ENCODE data around the gene KIF2A. TPM values are rescaled to one million over a fixed set of nuclear protein-coding genes. Genes with fewer than 3 reads are reported as not detected.

KIF2A gene
- total and polyA plus RNA-seq, 9 of the 15 experiments (the other 6 are each of a cell fraction or from before 2014, with no cell fraction given), result 42.6 to 126 (median 77.6) TPM

DNA sequence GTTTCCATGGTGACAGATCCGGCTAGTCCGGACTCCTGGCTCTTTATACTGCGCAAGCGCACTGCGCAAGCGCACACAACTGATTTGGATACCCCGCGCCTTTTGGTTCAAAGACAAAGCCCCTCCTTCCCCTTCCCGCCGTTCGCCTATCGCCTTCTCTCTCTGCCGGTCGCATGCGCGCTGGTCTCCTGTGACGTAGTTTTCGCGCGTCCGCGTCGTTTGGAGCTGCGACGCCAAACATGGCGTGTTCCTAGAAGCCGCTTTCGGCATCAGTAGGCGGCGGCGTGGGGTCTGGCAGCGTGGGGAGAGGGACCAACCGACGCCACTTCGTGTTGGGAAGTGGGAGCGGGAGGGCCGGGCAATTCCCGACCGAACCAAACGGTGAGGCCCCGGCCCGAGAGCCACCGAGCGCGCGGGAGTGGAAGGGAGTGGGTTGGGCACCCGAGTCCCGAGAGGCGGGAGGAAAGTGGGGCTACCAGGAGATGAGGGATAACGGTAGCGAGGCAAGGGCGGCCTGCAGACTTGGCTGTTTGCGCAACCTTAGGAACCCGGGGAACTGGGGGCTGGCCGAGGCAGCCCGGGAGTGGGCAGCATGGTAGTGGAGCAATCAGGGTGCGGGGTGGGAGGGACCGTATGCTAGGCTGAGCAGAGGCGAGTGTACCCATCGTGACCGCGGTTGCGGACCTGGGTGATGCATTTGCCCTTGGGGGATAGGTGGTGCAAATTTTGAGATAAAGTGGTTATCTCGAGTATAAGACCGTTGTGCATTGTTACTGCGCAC is 106.7 kb downstream of the KIF2A start, which contains the start of gene IPO11 (continued):
- TF ChIP-seq, protein P1, sequence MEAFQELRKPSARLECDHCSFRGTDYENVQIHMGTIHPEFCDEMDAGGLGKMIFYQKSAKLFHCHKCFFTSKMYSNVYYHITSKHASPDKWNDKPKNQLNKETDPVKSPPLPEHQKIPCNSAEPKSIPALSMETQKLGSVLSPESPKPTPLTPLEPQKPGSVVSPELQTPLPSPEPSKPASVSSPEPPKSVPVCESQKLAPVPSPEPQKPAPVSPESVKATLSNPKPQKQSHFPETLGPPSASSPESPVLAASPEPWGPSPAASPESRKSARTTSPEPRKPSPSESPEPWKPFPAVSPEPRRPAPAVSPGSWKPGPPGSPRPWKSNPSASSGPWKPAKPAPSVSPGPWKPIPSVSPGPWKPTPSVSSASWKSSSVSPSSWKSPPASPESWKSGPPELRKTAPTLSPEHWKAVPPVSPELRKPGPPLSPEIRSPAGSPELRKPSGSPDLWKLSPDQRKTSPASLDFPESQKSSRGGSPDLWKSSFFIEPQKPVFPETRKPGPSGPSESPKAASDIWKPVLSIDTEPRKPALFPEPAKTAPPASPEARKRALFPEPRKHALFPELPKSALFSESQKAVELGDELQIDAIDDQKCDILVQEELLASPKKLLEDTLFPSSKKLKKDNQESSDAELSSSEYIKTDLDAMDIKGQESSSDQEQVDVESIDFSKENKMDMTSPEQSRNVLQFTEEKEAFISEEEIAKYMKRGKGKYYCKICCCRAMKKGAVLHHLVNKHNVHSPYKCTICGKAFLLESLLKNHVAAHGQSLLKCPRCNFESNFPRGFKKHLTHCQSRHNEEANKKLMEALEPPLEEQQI (IDR thresholded peaks at IDR 0.05), result peak; percentile 96
- TF ChIP-seq ZNF785 (CRISPR knock-in tag; IDR thresholded peaks at IDR 0.05) (no peak), ZNF75A (CRISPR knock-in tag; IDR thresholded peaks at IDR 0.05) (no peak), RBM15 (IDR thresholded peaks at IDR 0.05; ENCODE audit: insufficient read depth, low read length) (no peak), RBM34 (IDR thresholded peaks at IDR 0.05; ENCODE audit: borderline replicate concordance, insufficient read depth, low read length) (no peak), ZNF232 (CRISPR knock-in tag; IDR thresholded peaks at IDR 0.05) (no peak; the same call in 1 of the 2 replicates), SMARCC2 (IDR thresholded peaks at IDR 0.05; ENCODE audit: low read depth) (no peak), U2AF2 (optimal IDR thresholded peaks at IDR 0.05; ENCODE audit: low read depth, low read length) (no peak), ZNF311 (CRISPR knock-in tag; IDR thresholded peaks at IDR 0.05) (no peak), ZNF668 (CRISPR knock-in tag; IDR thresholded peaks at IDR 0.05) (no peak), ZNF507 (tag; conservative IDR thresholded peaks at IDR 0.05) (no peak), DNMT1 (IDR thresholded peaks at IDR 0.05) (peak; percentile 86; the same call in 1 of the 2 replicates), RB1 (IDR thresholded peaks at IDR 0.05; ENCODE audit: low read depth) (peak; percentile 81), FOXJ2 (tag; IDR thresholded peaks at IDR 0.05) (peak; percentile 85), CUX1 (CRISPR knock-in tag; IDR thresholded peaks at IDR 0.05) (no peak), ZNF445 (CRISPR knock-in tag; IDR thresholded peaks at IDR 0.05; ENCODE audit: low read depth) (no peak), ZBED1 (IDR thresholded peaks at IDR 0.05) (no peak)
- TF ChIP-seq, protein P2, sequence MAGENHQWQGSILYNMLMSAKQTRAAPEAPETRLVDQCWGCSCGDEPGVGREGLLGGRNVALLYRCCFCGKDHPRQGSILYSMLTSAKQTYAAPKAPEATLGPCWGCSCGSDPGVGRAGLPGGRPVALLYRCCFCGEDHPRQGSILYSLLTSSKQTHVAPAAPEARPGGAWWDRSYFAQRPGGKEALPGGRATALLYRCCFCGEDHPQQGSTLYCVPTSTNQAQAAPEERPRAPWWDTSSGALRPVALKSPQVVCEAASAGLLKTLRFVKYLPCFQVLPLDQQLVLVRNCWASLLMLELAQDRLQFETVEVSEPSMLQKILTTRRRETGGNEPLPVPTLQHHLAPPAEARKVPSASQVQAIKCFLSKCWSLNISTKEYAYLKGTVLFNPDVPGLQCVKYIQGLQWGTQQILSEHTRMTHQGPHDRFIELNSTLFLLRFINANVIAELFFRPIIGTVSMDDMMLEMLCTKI (IDR thresholded peaks at IDR 0.05; ENCODE audit: partially characterized antibody), result no peak
